ENCODE results near the gene DHRS7B.

GRCh38 chr17:21198411-21198810 is 71.6 kb downstream of the DHRS7B start:
- no peak for TF ChIP-seq CTCF (IDR thresholded peaks at IDR 0.05)
- no peak for TF ChIP-seq EZH2 (IDR thresholded peaks at IDR 0.05)

All from neural progenitor cell (in vitro differentiated cells).